MV-4-11 (cell line): ENCODE measurements around the gene EPB41L2.
"Not testable (repeated sequence)": the region's sequence is repeated elsewhere in the genome, so short reads cannot be mapped to it uniquely, and the experiment has no call there.

ENCODE experiments used
- DNase-seq: peaks from one replicate; lab custom pipeline; 2025; lab: John Stamatoyannopoulos, UW

The EPB41L2 gene

GRCh38 chr6:131003488-131004386 lies 59.3 kb downstream of the EPB41L2 start:
- DNase-seq, result no peak

GRCh38 chr6:131002661-131002980 lies 60.4 kb downstream of the EPB41L2 start:
- DNase-seq, result no peak

- no peak for DNase-seq
Measured at GRCh38 chr6:131001945-131002660, 60.9 kb downstream of the EPB41L2 start.

DNA sequence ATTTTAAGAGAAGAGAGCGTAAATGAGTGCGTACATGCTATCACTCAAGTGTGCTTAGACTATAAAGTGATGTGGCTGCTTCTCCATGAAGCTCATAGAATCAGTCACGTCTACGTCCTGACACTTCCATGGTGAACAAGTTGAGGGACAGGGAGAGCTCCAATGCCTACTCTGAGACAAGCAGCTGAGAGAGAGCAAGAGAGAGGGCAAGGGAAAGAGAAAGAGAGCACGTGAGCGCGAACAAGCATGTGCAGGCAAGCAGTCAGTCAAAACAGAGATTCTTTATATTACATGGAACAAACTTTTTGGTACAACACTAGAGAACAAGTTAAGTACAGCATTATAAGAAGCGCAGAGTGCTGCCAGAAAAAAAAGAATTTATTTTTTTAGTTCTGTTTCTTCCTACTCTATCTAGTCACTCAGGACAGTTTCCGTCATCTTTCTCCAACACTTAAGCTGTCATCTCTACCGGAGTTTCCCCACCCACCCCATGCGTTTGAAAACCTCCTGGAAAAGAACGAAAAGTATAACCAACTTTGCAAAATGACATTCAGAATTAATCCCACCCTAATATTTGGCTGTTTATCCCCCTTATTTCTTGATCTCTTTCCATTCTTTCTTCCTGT lies 61.8 kb downstream of the EPB41L2 start:
- no peak for DNase-seq

- DNase-seq, result no peak
Measured at GRCh38 chr6:131000544-131000943, 62.5 kb downstream of the EPB41L2 start.

GRCh38 chr6:130997061-130997753 lies 65.8 kb downstream of the EPB41L2 start:
- DNase-seq, result no peak

DNA sequence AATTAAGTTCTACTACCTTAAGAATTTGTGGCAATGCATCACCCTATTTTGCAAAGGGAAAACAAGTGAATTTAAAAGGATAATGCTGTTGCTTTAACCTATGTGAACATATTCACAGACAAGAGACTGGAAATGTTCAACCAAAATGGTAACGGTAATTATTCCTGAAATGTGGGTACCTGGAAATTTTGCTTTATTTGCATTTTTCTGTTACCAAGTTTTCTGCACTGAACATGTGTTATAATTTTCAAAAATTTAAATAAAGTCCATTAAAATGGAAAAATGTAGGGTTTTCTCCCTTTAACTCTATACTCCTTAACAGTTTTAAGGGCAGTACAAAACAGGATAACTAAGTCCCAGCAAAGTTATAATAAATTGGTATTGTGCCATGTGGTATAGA lies 66.4 kb downstream of the EPB41L2 start:
- DNase-seq, result no peak

- DNase-seq, result no peak
Measured at GRCh38 chr6:130995783-130996447, 67.1 kb downstream of the EPB41L2 start.

DNA sequence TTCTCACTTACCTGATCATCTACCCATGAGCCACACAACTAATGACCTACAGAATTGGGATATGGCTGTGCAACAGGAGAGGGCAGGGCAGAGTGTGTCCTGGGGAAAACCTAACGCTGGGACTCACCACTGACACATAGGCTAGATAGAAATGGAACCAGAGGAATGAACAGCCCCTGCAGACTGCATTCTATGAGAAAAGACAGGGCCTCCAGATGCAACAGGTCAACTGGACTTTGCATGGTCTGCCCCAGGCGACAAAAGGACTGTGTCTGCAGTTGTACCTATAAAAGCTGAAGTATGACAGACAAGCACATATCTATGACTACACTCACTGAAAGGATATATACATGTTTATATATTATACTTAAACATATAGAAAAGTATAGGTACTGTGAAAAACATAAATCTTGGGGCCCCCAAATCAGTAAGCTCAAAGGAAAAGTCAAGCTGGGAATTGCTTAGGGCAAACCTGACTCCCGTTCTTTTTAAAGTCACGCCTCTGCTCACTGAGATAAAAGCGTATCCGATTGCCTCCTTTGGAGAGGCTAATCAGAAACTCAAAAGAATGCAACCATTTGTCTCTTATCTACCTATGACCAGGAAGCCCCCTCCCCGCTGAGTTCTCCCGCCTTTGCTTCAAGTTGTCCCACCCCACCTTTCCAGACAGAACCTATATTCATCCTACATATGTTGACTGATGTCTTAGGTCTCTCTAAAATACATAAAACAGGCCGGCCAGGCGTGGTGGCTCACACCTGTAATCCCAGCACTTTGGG lies 68.5 kb downstream of the EPB41L2 start:
- no peak for DNase-seq

DNA sequence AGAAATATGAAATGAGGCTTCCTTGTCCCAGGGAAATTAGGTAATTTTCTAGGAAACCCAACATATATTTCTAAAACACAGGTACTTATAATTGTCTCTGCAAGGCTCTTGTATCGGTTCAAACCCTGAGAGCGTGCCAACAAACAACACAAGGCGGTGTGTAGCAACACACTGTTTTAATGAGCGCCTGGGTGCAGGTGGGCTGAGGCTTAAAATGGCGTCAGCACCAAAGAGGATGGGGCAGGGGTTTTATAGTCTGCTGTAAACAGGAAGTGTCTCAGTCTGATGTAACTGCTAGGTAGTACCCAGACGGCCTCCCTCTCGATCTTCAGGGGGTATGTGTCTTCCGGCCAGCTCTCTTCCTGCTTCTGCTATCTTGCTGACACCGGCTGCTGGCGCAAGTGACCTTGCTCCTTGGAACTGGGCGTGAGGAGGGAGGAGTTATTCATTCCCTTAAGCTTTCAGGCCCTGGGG lies 69.7 kb downstream of the EPB41L2 start:
- DNase-seq, result no peak

- DNase-seq, result no peak
Measured at GRCh38 chr6:130991422-130992137, 71.5 kb downstream of the EPB41L2 start.

DNA sequence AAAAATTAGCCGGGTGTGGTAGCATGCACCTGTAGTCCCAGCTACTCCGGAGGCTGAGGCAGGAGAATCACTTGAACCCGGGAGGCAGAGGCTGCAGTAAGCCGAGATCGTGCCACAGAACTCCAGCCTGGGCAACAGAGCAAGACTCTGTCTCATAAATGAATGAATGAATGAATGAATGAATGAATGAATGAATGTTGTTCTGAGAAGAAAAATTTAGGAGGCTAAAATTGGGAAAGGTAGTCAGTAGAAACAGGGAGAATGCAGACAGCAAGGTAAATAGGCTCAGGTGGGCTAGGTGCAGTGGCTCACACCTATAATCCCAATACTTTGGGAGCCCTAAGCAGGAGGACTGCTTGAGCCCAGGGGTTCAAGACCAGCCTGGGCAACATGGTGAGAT lies 75.5 kb downstream of the EPB41L2 start:
- DNase-seq, result not testable (repeated sequence)

DNA sequence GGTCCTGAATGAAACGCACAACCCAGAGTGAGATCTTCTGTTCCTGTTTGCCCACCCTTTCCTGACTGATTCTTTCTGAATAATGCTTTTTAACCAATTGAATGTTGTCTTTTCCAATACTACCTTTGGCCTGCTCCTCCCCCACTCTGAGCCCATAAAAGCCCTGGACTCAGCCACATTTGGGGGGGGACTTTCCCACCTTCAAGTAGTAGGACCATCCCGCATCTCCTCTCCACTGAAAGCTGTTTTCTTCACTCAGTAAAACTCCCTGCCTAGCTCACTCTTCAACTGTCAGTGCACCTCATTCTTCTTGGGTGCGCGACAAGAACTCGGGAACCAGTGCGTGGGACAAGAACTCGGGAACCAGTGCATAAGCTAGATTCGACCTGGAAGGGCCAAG lies 77.9 kb downstream of the EPB41L2 start:
- DNase-seq, result no peak

GRCh38 chr6:130982941-130983456 lies 80.0 kb downstream of the EPB41L2 start:
- DNase-seq, result peak; percentile 67

GRCh38 chr6:130982135-130982534 lies 80.9 kb downstream of the EPB41L2 start:
- no peak for DNase-seq

- no peak for DNase-seq
Measured at GRCh38 chr6:130981409-130981808, 81.6 kb downstream of the EPB41L2 start.

- DNase-seq, result no peak
Measured at GRCh38 chr6:130980310-130981032, 82.6 kb downstream of the EPB41L2 start.

GRCh38 chr6:130978660-130979396 lies 84.2 kb downstream of the EPB41L2 start:
- DNase-seq, result no peak

DNA sequence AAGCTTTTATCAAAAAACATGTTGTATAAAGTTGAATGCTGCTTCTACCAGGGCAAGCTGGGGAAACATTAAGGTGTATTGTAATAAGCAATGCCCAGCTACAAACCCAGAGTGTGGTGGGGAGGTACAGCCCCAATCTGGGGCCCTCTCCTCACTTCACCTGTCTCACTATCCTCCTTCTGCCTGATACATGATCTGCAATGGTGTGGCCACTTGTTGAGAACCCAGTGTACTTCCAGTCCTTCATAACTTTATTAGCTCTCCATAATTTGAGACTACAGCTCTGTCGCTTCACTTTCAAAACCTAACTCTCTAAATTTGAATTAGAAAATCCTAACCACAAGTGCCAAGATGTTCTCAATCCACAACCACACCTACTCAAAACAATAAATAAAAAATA lies 84.9 kb downstream of the EPB41L2 start:
- DNase-seq, result no peak
